GM19395 (cell line): ENCODE results near the gene SLC31A1.
"Not testable (repeated sequence)": the region's sequence is repeated elsewhere in the genome, so short reads cannot be mapped to it uniquely, and the experiment has no call there.

Source experiments
- ATAC-seq: cut with Tn5 transposase; IDR thresholded peaks from one replicate; pipeline ENCODE4 v1.9.1; 2021; ENCODE audit warnings: mild to moderate bottlenecking, moderate library complexity; ENCODE audit not compliant: unreplicated experiment

The SLC31A1 gene

DNA sequence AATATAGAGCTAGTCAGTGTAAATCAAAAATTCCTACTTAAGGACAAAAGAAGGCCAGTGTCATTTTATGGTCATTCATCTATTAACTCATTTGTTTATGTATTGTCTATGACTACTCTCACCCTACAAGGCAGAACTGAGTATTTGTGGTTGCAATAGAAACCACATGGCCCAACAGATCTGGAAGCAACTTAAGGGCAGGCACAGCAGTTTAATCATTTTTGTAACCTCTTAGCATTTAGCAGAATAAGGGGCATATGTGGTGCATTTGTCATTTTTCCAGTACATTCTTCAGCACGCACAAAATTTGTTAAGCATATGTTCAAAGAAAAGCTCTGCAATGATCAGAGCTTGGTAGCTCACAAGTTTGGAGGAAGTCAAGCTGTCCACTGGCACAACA is 1.4 kb upstream of the SLC31A1 start:
- ATAC-seq: peak; percentile 67

DNA sequence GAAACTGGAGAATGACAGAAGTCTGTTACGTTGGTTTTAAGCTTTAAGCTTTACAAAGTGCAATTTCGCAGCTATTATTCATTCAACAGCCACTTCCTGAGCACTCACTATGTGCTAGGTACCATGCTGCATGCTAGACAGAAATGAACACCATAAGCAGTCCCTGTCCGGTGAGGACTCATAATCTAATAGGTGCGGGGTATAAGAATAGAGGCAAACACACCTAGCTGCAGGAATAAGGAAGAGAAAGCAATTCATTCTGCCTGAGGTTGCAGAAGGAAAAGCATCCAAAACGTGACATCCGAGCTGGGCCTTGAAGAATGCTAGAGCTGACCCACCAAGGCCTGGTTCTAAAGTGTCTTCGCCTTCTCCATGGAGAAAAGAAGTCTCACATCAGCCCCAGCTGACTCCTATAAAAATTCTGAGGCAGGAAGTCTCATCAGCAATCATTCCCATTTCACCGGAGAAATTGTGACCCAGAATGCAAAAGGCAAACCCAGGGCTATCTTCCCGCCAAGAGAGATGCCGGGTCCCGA is 809 bp upstream of the SLC31A1 start:
- no peak for ATAC-seq

DNA sequence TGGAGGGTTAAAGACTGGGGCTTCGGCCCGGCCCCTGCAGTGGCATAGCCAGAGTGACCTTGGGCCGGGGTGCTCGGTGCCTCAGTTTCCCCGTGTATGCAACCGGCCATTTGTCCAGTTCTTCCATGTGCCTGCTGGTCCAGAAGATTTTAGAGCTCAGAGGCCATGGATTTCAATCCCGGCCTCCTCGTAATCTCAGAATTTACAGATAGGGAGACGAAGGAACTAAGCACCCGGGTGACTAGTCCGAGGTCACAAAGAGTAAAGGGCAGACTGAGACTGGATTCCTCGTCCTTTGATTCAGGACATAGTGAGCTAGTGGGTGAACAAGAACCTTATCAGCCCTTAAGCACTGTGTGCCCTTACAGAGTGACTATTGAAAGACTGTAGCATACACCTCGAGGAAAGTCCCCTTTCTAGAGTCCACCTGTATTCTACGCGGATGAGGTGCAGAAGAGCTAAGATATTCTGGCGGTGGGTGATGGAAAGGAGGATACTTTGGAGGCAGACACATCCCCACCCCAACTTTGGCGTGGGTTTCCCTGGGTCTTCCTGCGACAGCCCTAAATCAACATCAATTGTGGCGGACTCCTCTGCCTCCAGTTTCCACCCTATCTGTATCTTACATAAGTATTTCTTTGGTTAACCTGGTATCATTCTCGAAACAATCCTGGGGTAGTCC is 597 bp downstream of the SLC31A1 start:
- no peak for ATAC-seq

DNA sequence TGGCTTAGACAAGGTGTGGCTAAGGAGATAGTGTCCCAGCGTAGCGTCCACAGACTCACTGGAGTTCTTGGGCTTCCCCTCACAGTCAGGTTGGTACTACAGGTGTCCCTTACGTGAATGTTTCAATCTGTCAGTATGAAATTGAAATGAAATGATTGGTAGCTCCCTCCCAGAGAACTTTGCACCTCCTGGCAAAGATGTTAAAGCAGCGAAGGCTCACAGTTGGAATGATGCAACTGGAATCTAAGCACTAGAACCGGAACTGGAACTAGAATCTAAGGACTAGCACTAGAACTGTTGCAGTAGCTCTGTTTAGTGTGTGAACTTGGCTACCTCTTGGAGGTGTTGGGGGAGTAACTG is 1.1 kb downstream of the SLC31A1 start:
- ATAC-seq: no peak

DNA sequence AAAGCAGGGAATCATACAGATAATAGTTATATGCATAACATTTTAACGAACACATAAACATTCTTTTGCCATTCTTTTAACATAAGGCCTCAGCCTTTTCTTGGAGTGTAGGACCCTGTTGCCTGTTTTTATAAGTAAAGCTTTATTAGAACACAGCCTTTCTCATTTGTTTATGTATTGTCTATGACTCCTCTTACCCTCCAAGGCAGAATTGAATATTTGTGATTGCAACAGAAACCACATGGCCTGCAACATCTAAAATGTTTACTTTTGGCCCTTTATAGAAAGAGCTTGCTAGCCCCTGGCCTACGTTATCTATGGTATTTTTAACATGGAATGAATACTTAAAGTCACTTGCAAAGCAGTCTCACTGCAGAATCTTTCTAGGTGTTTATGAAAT is 2.6 kb downstream of the SLC31A1 start:
- no peak for ATAC-seq

DNA sequence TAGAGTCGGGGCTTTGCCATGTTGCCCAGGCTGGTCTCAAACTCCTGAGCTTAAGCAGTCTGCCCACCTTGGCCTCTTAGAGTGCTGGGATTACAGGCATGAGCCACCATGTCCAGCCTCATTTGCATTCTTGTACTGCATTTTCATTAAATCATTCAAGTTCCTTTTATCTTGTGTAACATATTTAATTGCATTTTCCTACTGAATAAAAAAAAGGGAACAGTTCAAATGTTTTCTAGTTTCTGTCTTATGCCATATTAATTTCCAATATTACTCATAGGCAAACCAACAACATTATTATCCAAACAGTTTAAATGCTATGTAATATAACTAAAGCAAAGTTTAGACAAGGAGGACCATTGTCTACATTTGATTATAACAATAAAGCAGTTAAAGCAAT is 6.1 kb downstream of the SLC31A1 start:
- no peak for ATAC-seq

DNA sequence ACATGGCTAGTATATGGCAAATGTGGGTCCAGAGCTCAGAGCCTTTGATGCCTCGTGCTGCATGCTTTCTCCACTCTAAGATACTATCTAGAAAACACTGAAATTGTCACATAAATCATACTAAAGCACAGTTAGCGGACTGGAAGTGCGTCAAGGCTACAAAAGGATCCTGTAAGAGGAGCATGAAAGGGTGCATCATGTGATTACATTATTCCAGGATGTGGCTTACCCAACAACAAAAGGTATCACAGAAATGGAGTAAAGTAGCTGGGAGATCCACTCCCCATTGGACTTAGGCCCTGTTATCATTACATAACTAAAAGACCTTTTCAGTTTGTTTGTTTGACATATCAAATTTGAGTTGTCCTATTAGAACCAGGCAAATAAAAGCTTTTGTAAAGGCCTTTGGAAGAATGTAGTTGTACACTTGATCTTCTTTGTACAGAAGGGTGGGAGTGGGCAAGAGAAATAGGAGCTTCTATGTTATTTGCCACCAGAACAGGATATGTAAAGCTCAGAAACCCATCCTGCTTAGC is 6.9 kb downstream of the SLC31A1 start:
- ATAC-seq: no peak

DNA sequence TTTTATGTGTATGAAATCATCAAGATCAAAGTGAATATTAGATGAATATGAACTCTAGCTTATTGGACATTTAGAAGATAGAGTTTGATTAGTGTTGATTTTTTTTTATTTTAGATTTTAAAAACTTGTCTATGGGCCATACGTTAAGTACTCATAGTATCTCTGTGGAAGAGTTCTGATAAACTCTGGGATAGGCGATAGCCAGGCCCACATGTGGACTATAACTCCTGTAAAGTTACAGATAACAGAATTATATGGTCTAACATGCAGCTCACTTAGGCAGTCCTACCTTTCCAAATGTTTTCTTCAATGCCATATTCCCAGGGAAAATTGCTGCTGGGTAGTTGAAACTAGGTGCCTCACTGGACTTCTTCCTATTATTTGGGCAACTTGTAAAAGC is 10.4 kb downstream of the SLC31A1 start:
- ATAC-seq: no peak

DNA sequence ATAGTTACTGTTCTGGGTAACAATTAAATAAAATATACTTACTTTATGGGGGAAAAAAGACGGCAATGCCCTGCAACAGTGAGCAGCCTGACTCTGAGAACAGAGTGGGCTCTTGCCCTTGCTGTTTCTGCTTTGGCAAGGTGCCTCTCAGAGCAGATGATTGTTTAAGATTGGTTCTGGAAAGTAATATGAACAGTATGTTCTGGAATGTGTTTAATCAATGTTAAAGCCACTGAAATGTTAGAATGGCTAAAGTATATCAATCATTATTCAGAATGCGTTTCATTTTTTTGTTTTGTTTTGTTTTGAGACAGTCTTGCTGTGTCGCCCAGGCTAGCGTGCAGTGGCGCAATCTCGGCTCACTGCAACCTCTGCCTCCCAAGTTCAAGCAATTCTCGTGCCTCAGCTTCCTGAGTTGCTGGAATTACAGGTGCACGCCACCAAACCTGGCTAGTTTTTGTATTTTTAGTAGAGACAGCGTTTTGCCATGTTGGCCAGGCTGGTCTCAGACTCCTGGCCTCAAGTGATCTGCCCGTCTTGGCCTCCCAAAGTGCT is 14.4 kb downstream of the SLC31A1 start:
- ATAC-seq: not testable (repeated sequence)

DNA sequence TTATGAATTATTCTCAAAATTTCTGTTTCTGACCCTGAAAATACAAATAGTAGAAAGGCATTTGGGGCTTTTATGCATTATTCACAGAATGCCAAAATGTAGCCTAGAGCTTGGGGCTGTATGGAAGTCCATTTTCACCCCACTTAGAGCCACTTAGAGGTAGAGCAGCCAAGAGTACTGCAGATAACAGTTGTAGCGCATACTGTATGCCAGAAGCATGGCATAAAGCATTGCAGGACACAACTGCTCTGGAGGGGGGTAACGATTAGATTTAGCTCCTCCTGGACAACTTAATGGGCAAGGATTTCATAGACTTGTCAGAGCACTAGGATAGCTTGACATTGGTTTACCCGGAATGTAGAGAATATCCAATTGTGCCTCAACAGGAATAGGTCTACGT is 15.7 kb downstream of the SLC31A1 start:
- no peak for ATAC-seq

DNA sequence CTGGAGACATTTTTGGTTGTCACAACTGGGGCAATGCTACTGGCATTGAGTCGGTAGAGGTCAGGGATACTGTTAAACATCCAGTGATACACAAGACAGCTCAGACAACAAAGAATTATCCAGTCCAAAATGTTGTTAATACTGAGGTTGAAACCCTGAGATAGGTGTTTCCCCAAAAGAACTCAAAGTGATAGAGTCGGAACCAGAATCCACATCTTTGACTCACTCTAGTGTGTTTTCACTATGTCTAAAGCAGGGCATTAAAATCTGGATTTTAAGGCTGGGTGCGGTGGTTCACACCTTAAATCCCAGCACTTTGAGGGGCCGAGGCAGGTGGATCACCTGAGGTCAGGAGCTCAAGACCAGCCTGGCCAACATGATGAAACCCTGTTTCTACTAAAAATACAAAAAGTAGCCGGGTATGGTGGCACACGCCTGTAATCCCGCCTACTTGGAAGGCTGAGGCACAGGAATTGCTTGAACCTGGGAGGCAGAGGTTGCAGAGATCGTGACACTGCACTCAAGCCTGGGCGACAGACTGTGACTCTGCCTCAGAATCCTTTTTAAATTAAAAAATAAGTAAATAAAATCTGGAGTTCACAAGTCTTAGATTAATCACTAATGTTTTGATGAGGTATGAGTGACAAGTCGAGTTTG is 17.0 kb downstream of the SLC31A1 start:
- no peak for ATAC-seq

DNA sequence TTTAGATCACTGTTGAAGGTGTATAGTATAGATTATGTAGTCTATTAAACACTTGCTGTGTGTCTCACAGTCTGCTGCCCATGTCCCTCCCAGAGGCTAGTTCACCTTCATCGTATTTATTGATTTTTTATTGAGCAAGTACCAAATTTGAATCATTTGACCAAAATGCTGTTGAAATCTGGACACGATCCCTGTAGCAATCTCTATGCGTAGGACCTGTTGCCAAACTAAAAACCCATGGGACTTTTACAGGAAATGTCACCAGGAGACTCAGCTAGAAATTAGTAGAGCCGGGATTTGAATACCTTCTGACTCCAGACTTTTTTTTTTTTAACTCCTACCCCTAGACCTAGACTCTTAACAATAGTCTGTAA is 17.5 kb downstream of the SLC31A1 start:
- no peak for ATAC-seq

DNA sequence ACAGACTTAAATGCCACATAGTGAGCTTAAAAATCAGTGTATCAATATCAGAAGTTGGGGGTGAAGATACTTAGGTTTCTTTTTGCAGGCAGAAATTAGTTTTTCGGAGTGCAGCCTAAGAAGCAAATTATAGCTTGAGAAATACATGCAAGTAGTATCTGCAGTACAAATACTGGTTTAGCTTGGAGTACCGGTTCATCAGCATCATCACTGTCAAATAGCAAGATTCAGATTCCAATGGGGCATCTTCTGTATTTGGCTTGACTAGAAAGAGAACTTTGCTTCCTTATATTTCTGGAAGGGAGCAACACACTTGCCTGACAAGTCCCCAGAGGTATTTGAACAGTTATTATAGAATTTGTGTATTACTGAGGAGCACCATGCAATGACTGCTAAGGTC is 19.8 kb downstream of the SLC31A1 start:
- ATAC-seq: no peak

DNA sequence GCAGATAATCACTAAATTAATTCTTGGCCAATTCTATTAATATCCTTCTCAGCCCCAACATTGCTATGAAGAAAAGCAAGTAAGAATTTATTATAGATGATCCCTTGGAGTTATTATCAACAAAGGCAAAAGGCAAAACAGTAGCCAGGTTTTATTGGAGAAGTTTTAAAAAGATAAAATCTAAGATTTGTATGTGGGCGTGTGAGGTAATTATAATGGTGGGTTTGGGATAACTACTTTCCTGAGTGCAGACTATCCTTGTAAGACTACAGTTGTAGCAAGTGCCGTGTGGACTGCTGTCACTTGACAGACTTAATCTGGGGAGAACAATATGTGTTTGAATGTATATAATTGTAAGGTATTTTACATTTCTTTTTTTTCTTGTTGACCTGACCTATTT is 23.2 kb downstream of the SLC31A1 start:
- ATAC-seq: no peak

DNA sequence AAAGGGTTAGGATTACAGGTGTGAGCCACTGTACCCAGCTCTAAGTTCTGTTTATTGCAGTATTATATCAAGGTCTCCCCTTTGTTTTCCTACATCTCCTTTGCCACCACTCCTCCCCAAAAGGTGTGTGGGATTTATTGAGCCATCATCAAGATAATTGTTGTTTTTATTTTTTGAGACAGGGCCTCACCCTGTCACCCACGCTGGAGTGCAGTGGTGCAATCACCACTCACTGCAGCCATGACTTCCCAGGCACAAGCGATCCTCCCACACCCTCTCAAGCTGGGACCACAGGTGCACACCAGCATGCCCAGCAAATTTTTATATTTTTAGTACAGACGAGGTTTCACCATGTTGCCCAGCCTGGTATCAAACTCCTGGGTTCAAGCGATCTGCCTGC is 24.6 kb downstream of the SLC31A1 start:
- ATAC-seq: no peak

DNA sequence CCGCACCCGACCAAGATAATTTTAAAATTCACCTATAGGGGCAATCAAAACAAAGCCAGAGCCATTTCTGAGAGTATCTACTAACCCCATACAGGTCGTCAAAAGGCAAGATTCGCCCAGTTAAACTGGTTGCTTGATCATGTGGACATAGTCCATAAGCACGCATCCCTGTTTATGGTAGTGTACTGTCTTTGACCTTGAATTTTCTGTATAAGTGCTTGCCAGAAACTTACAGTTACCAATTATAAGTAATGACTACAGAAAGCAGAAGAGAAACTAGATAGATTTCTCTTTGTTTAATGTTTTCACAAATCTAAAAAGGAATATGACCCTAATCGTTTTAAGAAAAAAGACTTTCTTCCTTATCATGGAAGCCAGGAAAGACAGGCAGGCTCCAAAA is 25.6 kb downstream of the SLC31A1 start:
- no peak for ATAC-seq

DNA sequence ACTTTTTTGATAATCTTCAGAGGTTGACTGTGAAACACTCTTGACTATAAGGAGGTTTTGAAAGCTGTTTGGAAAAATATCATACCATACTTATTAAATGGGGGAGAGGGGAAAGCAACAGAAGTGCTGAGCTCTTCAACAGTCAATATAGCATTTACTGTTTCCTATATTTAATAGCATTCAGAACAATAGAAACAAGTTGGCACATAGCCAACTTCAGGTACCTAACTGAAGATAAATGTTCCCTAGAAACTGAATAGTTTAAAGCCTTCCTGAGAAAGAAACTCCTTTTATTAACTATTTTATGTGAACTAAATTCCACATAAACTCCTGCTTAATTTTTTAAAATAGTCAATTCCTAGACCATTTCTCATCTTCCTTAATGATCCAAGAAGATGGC is 26.3 kb downstream of the SLC31A1 start:
- ATAC-seq: no peak

DNA sequence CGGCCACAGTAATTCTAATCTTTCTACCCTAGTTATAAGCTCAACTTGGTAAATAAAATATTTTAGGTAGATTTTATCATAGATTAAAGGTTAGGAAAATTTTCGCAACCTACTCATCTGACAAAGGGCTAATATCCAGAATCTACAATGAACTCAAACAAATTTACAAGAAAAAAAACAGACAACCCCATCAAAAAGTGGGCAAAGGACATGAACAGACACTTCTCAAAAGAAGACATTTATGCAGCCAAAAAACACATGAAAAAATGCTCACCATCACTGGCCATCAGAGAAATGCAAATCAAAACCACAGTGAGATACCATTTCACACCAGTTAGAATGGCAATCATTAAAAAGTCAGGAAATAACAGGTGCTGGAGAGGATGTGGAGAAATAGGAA is 28.3 kb downstream of the SLC31A1 start:
- not testable (repeated sequence) for ATAC-seq

DNA sequence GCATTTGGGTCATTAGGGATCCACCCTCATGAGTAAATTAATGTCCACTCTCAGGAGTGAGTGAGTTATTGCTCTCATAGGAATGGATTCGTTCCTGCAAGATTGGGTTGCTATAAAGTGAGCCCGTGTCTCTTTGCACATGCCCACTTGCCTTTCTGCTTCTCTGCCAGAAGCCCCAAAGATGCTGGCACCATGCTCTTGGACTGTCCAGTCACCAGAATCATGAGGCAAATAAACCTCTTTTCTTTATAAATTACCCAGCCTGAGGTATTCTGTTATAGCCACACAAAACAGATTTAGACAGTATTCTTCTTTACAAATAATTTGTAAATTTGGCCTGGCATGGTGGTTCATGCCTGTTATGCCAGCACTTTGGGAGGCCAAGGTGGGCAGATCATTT is 29.5 kb downstream of the SLC31A1 start:
- ATAC-seq: no peak

DNA sequence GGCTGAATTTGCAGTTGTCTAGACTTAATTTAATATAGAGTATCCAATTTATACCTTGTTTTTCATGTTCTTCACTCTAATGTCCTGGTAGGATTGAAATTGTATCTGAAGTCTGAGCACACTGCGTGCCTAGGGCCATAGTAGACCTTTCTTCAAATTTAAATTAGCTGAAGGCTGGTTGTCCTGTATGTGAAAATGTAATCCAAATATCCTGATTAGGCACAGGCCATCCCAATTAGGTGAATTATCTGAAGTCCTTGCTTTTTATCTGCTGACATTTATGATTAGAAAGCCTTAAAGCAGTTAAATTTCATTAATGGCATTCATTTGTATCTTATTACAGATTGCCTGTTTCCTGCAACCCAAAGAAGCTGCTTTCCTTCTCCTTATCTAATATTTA is 33.6 kb downstream of the SLC31A1 start:
- no peak for ATAC-seq

DNA sequence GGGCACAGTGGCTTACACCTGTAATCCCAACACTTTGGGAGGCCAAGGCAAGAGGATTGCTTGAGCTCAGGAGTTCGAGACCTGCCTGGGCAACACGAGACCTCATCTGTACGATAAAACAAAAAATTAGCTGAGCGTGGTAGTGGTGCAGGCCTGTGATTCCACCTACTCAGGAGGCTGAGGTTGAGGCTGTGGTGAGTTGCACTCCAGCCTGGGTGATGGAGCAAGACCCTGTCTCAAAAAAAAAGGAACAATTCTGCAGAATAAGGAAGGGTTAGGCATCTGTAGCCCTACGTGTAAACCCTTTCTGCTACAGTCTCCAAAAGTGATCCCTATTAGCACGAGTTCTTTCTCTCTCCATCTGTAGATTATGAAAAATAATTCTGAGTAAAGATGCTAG is 34.1 kb downstream of the SLC31A1 start:
- ATAC-seq: no peak

DNA sequence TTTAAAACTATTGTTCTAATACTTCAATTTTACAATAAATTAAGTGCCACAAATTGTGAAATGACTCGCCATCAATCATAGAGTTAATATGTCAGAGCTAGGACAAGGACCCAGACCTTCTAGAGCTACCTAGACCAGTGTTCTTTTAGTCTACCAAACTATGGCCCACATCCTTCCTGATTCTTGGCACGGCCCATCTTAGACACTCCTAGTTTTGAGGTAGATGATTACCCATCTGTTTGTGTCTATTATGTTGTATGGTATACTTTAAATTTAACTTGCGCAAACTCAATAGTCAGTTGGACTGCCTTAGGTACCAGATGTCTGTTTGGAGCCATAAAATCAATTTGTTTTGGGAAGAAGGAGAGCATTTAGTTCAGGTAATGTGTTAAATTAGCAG is 36.5 kb downstream of the SLC31A1 start:
- ATAC-seq: no peak
